PC-9 (cell line): Measurements from ENCODE around the gene MYBL2. TPM values are rescaled to one million over a fixed set of nuclear protein-coding genes. Genes with fewer than 3 reads are reported as not detected.

ENCODE experiments used
- BruUV-seq: library from RNA; stranded (reverse); fragments of 400-500 nt; replicated peaks from 2 replicates; lab custom pipeline; 2021; lab: Mats Ljungman, UMichigan
- CTCF ChIA-PET: fragments of 300-600 bp; sonication (Branson Sonifier 250); formaldehyde crosslinking; loops from one replicate; lab custom pipeline; 2022; ENCODE audit warnings: antibody characterized with exemption; lab: Charles Lee
- POLR2A ChIA-PET: fragments of 300-600 bp; sonication (Branson Sonifier 250); formaldehyde crosslinking; loops from one replicate; lab custom pipeline; 2022; ENCODE audit warnings: antibody characterized with exemption; ENCODE audit not compliant: unreplicated experiment; lab: Charles Lee
- DNase-seq, 2 experiments: peaks; one replicate each; pipeline versions ENCODE4 v3.0.0 to v3.0.0-alpha.2; 2015 to 2022; ENCODE audit warnings: mixed read lengths in 1 of 2
- H2AFZ ChIP-seq: fragments of 200-600 bp; sonication (generic); 2 replicates; pipeline ENCODE4 v1.8.1; 2017; ENCODE audit warnings: antibody characterized with exemption
- H3F3A ChIP-seq: fragments of 200-600 bp; sonication (generic); 2 replicates; pipeline ENCODE4 v1.8.1; 2017; ENCODE audit warnings: antibody characterized with exemption, mild to moderate bottlenecking, low read depth; ENCODE audit not compliant: insufficient read depth
- H3K27ac ChIP-seq: fragments of 200-600 bp; sonication (generic); 2 replicates; pipeline ENCODE4 v1.6.1; 2016; ENCODE audit warnings: mixed run types
- H3K27me3 ChIP-seq: fragments of 200-600 bp; sonication (generic); 2 replicates; pipeline ENCODE4 v1.6.1; 2016; ENCODE audit warnings: low read depth, mixed run types; ENCODE audit not compliant: insufficient read depth
- H3K36me3 ChIP-seq: fragments of 200-600 bp; sonication (generic); 2 replicates; pipeline ENCODE4 v1.6.1; 2016; ENCODE audit warnings: low read depth, mixed run types
- H3K4me1 ChIP-seq: fragments of 200-600 bp; sonication (generic); replicated peaks from 2 replicates; pipeline ENCODE4 v1.6.1; 2016; ENCODE audit warnings: mixed run types; ENCODE audit not compliant: insufficient read depth
- H3K4me2 ChIP-seq: fragments of 200-600 bp; sonication (generic); 2 replicates; pipeline ENCODE4 v1.6.1; 2017; ENCODE audit warnings: mixed run types
- H3K4me3 ChIP-seq: fragments of 200-600 bp; sonication (generic); 2 replicates; pipeline ENCODE4 v1.6.1; 2016; ENCODE audit warnings: mixed run types
- H3K79me2 ChIP-seq: fragments of 200-600 bp; sonication (generic); 2 replicates; pipeline ENCODE4 v1.6.1; 2017; ENCODE audit warnings: low read depth, mixed run types
- H3K9me2 ChIP-seq: fragments of 200-600 bp; sonication (generic); 2 replicates; pipeline ENCODE4 v1.8.1; 2017; ENCODE audit warnings: mild to moderate bottlenecking; ENCODE audit not compliant: insufficient read depth
- H3K9me3 ChIP-seq: fragments of 200-600 bp; sonication (generic); 2 replicates; pipeline ENCODE4 v1.8.1; 2016; ENCODE audit warnings: low read depth; ENCODE audit not compliant: insufficient read depth
- H4K20me1 ChIP-seq: fragments of 200-600 bp; sonication (generic); 2 replicates; pipeline ENCODE4 v1.8.1; 2017; ENCODE audit not compliant: insufficient read depth
- CTCF ChIP-seq: fragments of 200-600 bp; sonication (generic); conservative IDR thresholded peaks from 2 replicates; pipeline ENCODE4 v1.6.1; 2017; ENCODE audit warnings: mixed run types, antibody characterized with exemption, mild to moderate bottlenecking, moderate library complexity
- EZH2 ChIP-seq: fragments of 200-600 bp; sonication (generic); IDR thresholded peaks from 2 replicates; pipeline ENCODE4 v1.8.0; 2017; ENCODE audit warnings: antibody characterized with exemption, low read depth
- intact Hi-C: fragments of 100-400 bp; cut with micrococcal nuclease; formaldehyde crosslinking; loops from one replicate; pipeline ENCODE4 v1.10.0; 2022; ENCODE audit not compliant: unreplicated experiment
- total RNA-seq: library from RNA; stranded (reverse); gene quantifications from 2 replicates; pipeline ENCODE4 v1.2.3, GENCODE V29; 2021

MYBL2 gene
- total RNA-seq, 1 experiment from 2014 or later, result 152 TPM

- H3K9me3 ChIP-seq, result no peaks in the 10 kb centered on the region
- no TSS peak for BruUV-seq
- H3K4me3 ChIP-seq, result no peak overlapping the region
- no peak for DNase-seq
- H3K27ac ChIP-seq, result no peak overlapping the region
- H3F3A ChIP-seq, result 0 out of 2 replicates have a peak, but pooled peaks cover 6% of the 10 kb centered on the region
- H3K9me2 ChIP-seq, result no peaks in the 10 kb centered on the region
- intact Hi-C loops, result no loop called here
- H3K27me3 ChIP-seq, result no peaks in the 10 kb centered on the region
- 0 out of 2 replicates have a peak, but pooled peaks cover 4% of the 10 kb centered on the region for H3K79me2 ChIP-seq
- ChIA-PET CTCF (no interaction called here), POLR2A (interaction anchor here (0.6 kb wide), 1 partner anchor 1198 kb away, joined by 5 read pairs; no protein-coding TSS in a partner anchor)
- no peak overlapping the region for H3K4me2 ChIP-seq
- no peaks in the 10 kb centered on the region for H4K20me1 ChIP-seq
- 0 out of 2 replicates have a peak, but pooled peaks cover 9% of the 10 kb centered on the region for H3K36me3 ChIP-seq
- H2AFZ ChIP-seq, result no peak overlapping the region
- H3K4me1 ChIP-seq, result no peaks in the 10 kb centered on the region
- TF ChIP-seq EZH2, result no peak
- TF ChIP-seq CTCF, result no peak
These were observed 15.1 kb downstream of the MYBL2 start for GRCh38 chr20:43681991-43682410.

GRCh38 chr20:43682446-43682845 lies 15.5 kb downstream of the MYBL2 start:
- Histone ChIP-seq H3K79me2 (no peaks in the 10 kb centered on the region), H3F3A (0 out of 2 replicates have a peak, but pooled peaks cover 6% of the 10 kb centered on the region), H3K4me2 (no peak overlapping the region), H3K4me3 (no peak overlapping the region), H3K27me3 (no peaks in the 10 kb centered on the region), H3K4me1 (no peaks in the 10 kb centered on the region), H2AFZ (no peak overlapping the region), H3K9me2 (no peaks in the 10 kb centered on the region), H3K9me3 (no peaks in the 10 kb centered on the region), H4K20me1 (no peaks in the 10 kb centered on the region), H3K36me3 (0 out of 2 replicates have a peak, but pooled peaks cover 9% of the 10 kb centered on the region), H3K27ac (no peak overlapping the region)
- no TSS peak for BruUV-seq
- ChIA-PET POLR2A (no interaction called here), CTCF (no interaction called here)
- TF ChIP-seq EZH2 (no peak), CTCF (no peak)
- intact Hi-C loops, result no loop called here
- no peak for DNase-seq

- no peak overlapping the region for H3K27ac ChIP-seq
- H3K4me1 ChIP-seq, result no peaks in the 10 kb centered on the region
- no peak overlapping the region for H3K4me3 ChIP-seq
- H4K20me1 ChIP-seq, result no peaks in the 10 kb centered on the region
- H3F3A ChIP-seq, result no peaks in the 10 kb centered on the region
- DNase-seq, result no peak
- CTCF ChIA-PET, result no interaction called here
- H3K36me3 ChIP-seq, result 0 out of 2 replicates have a peak, but pooled peaks cover 9% of the 10 kb centered on the region
- no peak overlapping the region for H3K4me2 ChIP-seq
- H2AFZ ChIP-seq, result no peak overlapping the region
- H3K9me2 ChIP-seq, result no peaks in the 10 kb centered on the region
- no peaks in the 10 kb centered on the region for H3K27me3 ChIP-seq
- intact Hi-C loops, result no loop called here
- no TSS peak for BruUV-seq
- no peak for TF ChIP-seq CTCF
- POLR2A ChIA-PET, result no interaction called here
- no peaks in the 10 kb centered on the region for H3K79me2 ChIP-seq
- H3K9me3 ChIP-seq, result no peaks in the 10 kb centered on the region
These were observed 19.9 kb downstream of the MYBL2 start for GRCh38 chr20:43686820-43687219.
